ENCODE measurements around the gene MCMBP. TPM values are rescaled to one million over a fixed set of nuclear protein-coding genes. Genes with fewer than 3 reads are reported as not detected.

The MCMBP gene
- total RNA-seq, 2 experiments from 2014 or later = 14.5 to 14.6 TPM

- no peak for TF ChIP-seq CTCF (IDR thresholded peaks at IDR 0.05)
- Mint-ChIP-seq H3K36me3 (ENCODE audit: low read depth) (no peaks in the 10 kb centered on the region), H3K9me3 (no peaks in the 10 kb centered on the region), H3K27ac (no peak overlapping the region), H3K27me3 (no peaks in the 10 kb centered on the region), H3K4me1 (ENCODE audit: low read depth) (peaks cover 34% of the 10 kb centered on the region), H3K4me3 (no peak overlapping the region)
- peaks cover 4% of the 10 kb centered on the region for H3K4me1 ChIP-seq (ENCODE audit: insufficient read depth, low read length)
- ChIA-PET POLR2A (no interaction called here), CTCF (no interaction called here)
- no peak overlapping the region for H3K27ac ChIP-seq (ENCODE audit: low read depth in 1 of 2, low read length in 2 of 2)
- intact Hi-C loops (cut with DNase I, micrococcal nuclease) = no loop called here
- DNase-seq (no peak), ATAC-seq (ENCODE audit: poor library complexity) (no peak)
- H3K9me3 ChIP-seq (ENCODE audit: control insufficient read depth in 1 of 2, insufficient read depth in 1 of 2, low read length in 2 of 2) = no peaks in the 10 kb centered on the region
- H3K27me3 ChIP-seq (ENCODE audit: control insufficient read depth in 1 of 2, insufficient read depth in 2 of 2, low read length in 2 of 2) = no peaks in the 10 kb centered on the region
- no peaks in the 10 kb centered on the region for H3K36me3 ChIP-seq (ENCODE audit: insufficient read depth, low read length)
- no peak overlapping the region for H3K4me3 ChIP-seq (ENCODE audit: low read length)
These were observed 89.5 kb downstream of the MCMBP start for GRCh38 chr10:119782981-119783664.

GRCh38 chr10:119781498-119781897 lies 91.1 kb downstream of the MCMBP start:
- Histone ChIP-seq H3K4me1 (ENCODE audit: insufficient read depth, low read length) (no peaks in the 10 kb centered on the region), H3K4me3 (ENCODE audit: low read length) (no peak overlapping the region), H3K27me3 (ENCODE audit: control insufficient read depth in 1 of 2, insufficient read depth in 2 of 2, low read length in 2 of 2) (no peaks in the 10 kb centered on the region), H3K36me3 (ENCODE audit: insufficient read depth, low read length) (no peaks in the 10 kb centered on the region), H3K27ac (ENCODE audit: low read depth in 1 of 2, low read length in 2 of 2) (no peak overlapping the region), H3K9me3 (ENCODE audit: control insufficient read depth in 1 of 2, insufficient read depth in 1 of 2, low read length in 2 of 2) (no peaks in the 10 kb centered on the region)
- no peak for DNase-seq
- no peaks in the 10 kb centered on the region for H3K9me3 Mint-ChIP-seq
- intact Hi-C loops (cut with DNase I, micrococcal nuclease) = no loop called here
- no peak for TF ChIP-seq CTCF (IDR thresholded peaks at IDR 0.05)
- no peaks in the 10 kb centered on the region for H3K36me3 Mint-ChIP-seq (ENCODE audit: low read depth)
- POLR2A ChIA-PET = no interaction called here
- no peak for ATAC-seq (ENCODE audit: poor library complexity)
- H3K4me1 Mint-ChIP-seq (ENCODE audit: low read depth) = peaks cover 27% of the 10 kb centered on the region
- H3K27me3 Mint-ChIP-seq = no peaks in the 10 kb centered on the region
- CTCF ChIA-PET = interaction anchor here (1.2 kb wide), 1 partner anchor 31 kb away, joined by 4 read pairs; no protein-coding TSS in a partner anchor
- H3K4me3 Mint-ChIP-seq = no peak overlapping the region
- no peak overlapping the region for H3K27ac Mint-ChIP-seq

DNA sequence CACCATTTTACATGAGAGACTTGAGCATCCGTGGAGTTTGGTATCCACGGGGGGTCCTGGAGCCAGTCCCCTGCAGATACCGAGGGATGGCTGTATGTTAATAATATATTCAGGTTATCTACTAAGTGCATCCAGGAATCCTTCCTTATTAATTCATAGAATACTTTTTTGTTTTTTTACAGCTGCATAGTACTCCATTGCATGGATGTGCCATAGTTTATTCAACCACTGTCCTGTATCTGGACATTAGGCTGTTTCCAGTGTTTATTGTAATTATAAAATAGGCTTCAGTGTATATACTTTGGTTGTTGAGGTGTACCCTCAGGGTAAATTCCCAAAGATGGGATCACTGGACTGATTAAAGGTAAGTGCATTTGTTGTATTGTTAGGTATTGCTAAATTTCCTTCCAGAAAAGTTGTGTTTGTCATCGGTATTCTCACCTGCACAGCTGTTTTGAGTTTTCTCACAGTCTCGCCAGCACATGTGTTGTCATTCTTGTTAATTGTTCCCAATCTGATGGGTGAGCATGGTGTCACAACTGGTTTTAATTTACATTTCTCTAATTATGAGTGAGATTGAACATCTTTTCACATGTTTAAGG lies 91.7 kb downstream of the MCMBP start:
- Histone ChIP-seq H3K4me1 (ENCODE audit: insufficient read depth, low read length) (no peaks in the 10 kb centered on the region), H3K4me3 (ENCODE audit: low read length) (no peak overlapping the region), H3K27ac (ENCODE audit: low read depth in 1 of 2, low read length in 2 of 2) (no peak overlapping the region), H3K36me3 (ENCODE audit: insufficient read depth, low read length) (no peaks in the 10 kb centered on the region), H3K9me3 (ENCODE audit: control insufficient read depth in 1 of 2, insufficient read depth in 1 of 2, low read length in 2 of 2) (no peaks in the 10 kb centered on the region), H3K27me3 (ENCODE audit: control insufficient read depth in 1 of 2, insufficient read depth in 2 of 2, low read length in 2 of 2) (no peaks in the 10 kb centered on the region)
- Mint-ChIP-seq H3K4me3 (no peak overlapping the region), H3K27me3 (no peaks in the 10 kb centered on the region), H3K27ac (no peak overlapping the region), H3K4me1 (ENCODE audit: low read depth) (peaks cover 27% of the 10 kb centered on the region), H3K9me3 (no peaks in the 10 kb centered on the region), H3K36me3 (ENCODE audit: low read depth) (no peaks in the 10 kb centered on the region)
- TF ChIP-seq CTCF (IDR thresholded peaks at IDR 0.05) = no peak
- no peak for DNase-seq
- CTCF ChIA-PET = interaction anchor here (1.2 kb wide), 1 partner anchor 31 kb away, joined by 4 read pairs; no protein-coding TSS in a partner anchor
- POLR2A ChIA-PET = no interaction called here
- ATAC-seq (ENCODE audit: poor library complexity) = no peak
- intact Hi-C loops (cut with DNase I, micrococcal nuclease) = no loop called here

Other genes starting within 250 kb of the MCMBP start
- gene BAG3, start 221.5 kb downstream of the MCMBP start, total RNA-seq = 10 to 100 TPM; 65.1 to 65.8 TPM
- 1 to 10 TPM; 6.2 to 6.4 TPM for gene INPP5F, start 146.8 kb downstream of the MCMBP start, total RNA-seq
- gene SEC23IP, start 19.9 kb upstream of the MCMBP start, total RNA-seq = 10 to 100 TPM; 18.1 to 21.1 TPM

Measured in CD4-positive, alpha-beta T cell (primary cell).